Calu3 (cell line): ENCODE data around the gene TWIST2. TPM values are rescaled to one million over a fixed set of nuclear protein-coding genes. Genes with fewer than 3 reads are reported as not detected.

Experiments used
- BruUV-seq: library from RNA; stranded (reverse); fragments of 400-500 nt; replicated peaks from 2 replicates; lab custom pipeline; 2021; lab: Mats Ljungman, UMichigan
- CTCF ChIA-PET: fragments of 300-600 bp; sonication (Branson Sonifier 250); formaldehyde crosslinking; loops from one replicate; lab custom pipeline; 2022; ENCODE audit warnings: antibody characterized with exemption; lab: Charles Lee
- DNase-seq: peaks from one replicate; pipeline ENCODE4 v3.0.0; 2022
- H3K27ac Mint-ChIP-seq: one replicate; pipeline ENCODE4 v1.8.0; 2022; ENCODE audit warnings: mixed read lengths; ENCODE audit not compliant: unreplicated experiment
- H3K27me3 Mint-ChIP-seq: one replicate; pipeline ENCODE4 v1.8.0; 2022; ENCODE audit warnings: mixed read lengths; ENCODE audit not compliant: unreplicated experiment
- H3K36me3 Mint-ChIP-seq: one replicate; pipeline ENCODE4 v1.8.0; 2022; ENCODE audit warnings: mild to moderate bottlenecking, moderate library complexity, mixed read lengths; ENCODE audit not compliant: insufficient read depth, unreplicated experiment
- H3K4me1 Mint-ChIP-seq: one replicate; pipeline ENCODE4 v1.8.0; 2022; ENCODE audit warnings: mild to moderate bottlenecking, low read depth, mixed read lengths; ENCODE audit not compliant: unreplicated experiment
- H3K4me3 Mint-ChIP-seq: one replicate; pipeline ENCODE4 v1.8.0; 2022; ENCODE audit warnings: mild to moderate bottlenecking, low read depth, moderate library complexity, mixed read lengths; ENCODE audit not compliant: unreplicated experiment
- H3K9me3 Mint-ChIP-seq: one replicate; pipeline ENCODE4 v1.8.0; 2022; ENCODE audit warnings: low read depth, mixed read lengths; ENCODE audit not compliant: unreplicated experiment
- CTCF ChIP-seq: fragments of 200-600 bp; IDR thresholded peaks from one replicate; pipeline ENCODE4 v1.8.0; 2022; ENCODE audit warnings: antibody characterized with exemption; ENCODE audit not compliant: unreplicated experiment
- intact Hi-C: fragments of 100-400 bp; cut with micrococcal nuclease; formaldehyde crosslinking; loops from one replicate; pipeline ENCODE4 v1.10.0; 2022; ENCODE audit not compliant: unreplicated experiment
- total RNA-seq: library from RNA; stranded (reverse); gene quantifications from 2 replicates; pipeline ENCODE4 v1.2.3, GENCODE V29; 2022

The TWIST2 gene
- total RNA-seq, 1 experiment from 2014 or later, result not detected

DNA sequence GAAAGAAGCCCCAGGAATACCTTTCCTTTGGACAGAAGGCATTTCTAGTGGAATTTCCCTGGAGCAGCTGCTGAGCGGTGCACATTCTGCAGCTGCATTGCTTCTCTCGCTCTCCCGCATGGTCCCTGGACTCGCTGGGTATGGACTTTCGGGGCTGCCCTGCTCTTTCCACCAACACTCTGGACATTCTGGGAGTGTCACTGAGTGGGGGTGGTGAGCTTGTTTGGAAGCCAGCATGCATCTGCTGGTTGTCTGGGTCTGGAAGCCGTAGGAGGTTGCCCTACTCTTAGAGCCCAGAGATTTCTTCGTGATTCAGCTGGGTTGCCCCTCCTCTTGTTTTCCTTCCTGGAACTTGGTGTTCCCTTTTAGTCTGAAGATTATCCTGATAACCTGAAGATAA, 52.6 kb downstream of the TWIST2 start:
- H3K9me3 Mint-ChIP-seq, result no peaks in the 10 kb centered on the region
- peaks cover 4% of the 10 kb centered on the region for H3K4me1 Mint-ChIP-seq
- intact Hi-C loops, result no loop called here
- CTCF ChIA-PET, result no interaction called here
- no peak overlapping the region for H3K4me3 Mint-ChIP-seq
- H3K27ac Mint-ChIP-seq, result no peak overlapping the region
- no peak for TF ChIP-seq CTCF
- H3K27me3 Mint-ChIP-seq, result no peaks in the 10 kb centered on the region
- no TSS peak for BruUV-seq
- DNase-seq, result no peak
- H3K36me3 Mint-ChIP-seq, result no peaks in the 10 kb centered on the region

- H3K4me3 Mint-ChIP-seq, result no peak overlapping the region
- no peaks in the 10 kb centered on the region for H3K4me1 Mint-ChIP-seq
- H3K36me3 Mint-ChIP-seq, result no peaks in the 10 kb centered on the region
- no TSS peak for BruUV-seq
- H3K9me3 Mint-ChIP-seq, result no peaks in the 10 kb centered on the region
- no peak for TF ChIP-seq CTCF
- H3K27ac Mint-ChIP-seq, result no peak overlapping the region
- CTCF ChIA-PET, result no interaction called here
- no peaks in the 10 kb centered on the region for H3K27me3 Mint-ChIP-seq
- intact Hi-C loops, result no loop called here
- no peak for DNase-seq
Measured at GRCh38 chr2:238901461-238902057, 53.7 kb downstream of the TWIST2 start.

GRCh38 chr2:238902285-238902684, 54.4 kb downstream of the TWIST2 start:
- no peaks in the 10 kb centered on the region for H3K9me3 Mint-ChIP-seq
- BruUV-seq, result no TSS peak
- TF ChIP-seq CTCF, result no peak
- no peaks in the 10 kb centered on the region for H3K4me1 Mint-ChIP-seq
- H3K4me3 Mint-ChIP-seq, result no peak overlapping the region
- no peak for DNase-seq
- intact Hi-C loops, result no loop called here
- H3K36me3 Mint-ChIP-seq, result no peaks in the 10 kb centered on the region
- CTCF ChIA-PET, result no interaction called here
- H3K27ac Mint-ChIP-seq, result no peak overlapping the region
- no peaks in the 10 kb centered on the region for H3K27me3 Mint-ChIP-seq

DNA sequence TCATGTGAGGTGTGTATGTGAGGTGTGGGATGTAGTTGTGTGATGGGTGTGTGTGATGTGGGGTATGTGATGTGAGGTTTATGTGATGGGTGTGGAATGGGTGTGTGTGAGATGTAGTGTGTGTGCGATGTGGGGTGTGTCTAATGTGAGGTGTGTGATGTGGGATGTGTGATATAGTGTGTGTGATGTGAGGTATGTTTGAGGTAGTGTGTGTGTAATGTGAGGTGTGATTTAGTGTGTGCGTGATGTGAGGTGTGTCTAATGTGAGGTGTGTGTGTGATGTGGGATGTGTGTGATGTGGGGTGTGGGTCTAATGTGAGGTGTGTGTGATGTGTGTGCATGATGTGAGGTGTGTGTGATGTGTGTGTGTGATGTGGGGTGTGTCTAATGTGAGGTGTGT, 55.3 kb downstream of the TWIST2 start:
- H3K4me1 Mint-ChIP-seq, result no peaks in the 10 kb centered on the region
- no peak overlapping the region for H3K27ac Mint-ChIP-seq
- H3K27me3 Mint-ChIP-seq, result no peaks in the 10 kb centered on the region
- no peak overlapping the region for H3K4me3 Mint-ChIP-seq
- H3K36me3 Mint-ChIP-seq, result no peaks in the 10 kb centered on the region
- CTCF ChIA-PET, result no interaction called here
- TF ChIP-seq CTCF, result no peak
- H3K9me3 Mint-ChIP-seq, result no peaks in the 10 kb centered on the region
- DNase-seq, result no peak
- intact Hi-C loops, result no loop called here
- no TSS peak for BruUV-seq
